ENCODE measurements around the gene MACROD1. TPM values are rescaled to one million over a fixed set of nuclear protein-coding genes. Genes with fewer than 3 reads are reported as not detected.

MACROD1 gene
- total RNA-seq, 1 experiment from 2014 or later: 17.6 TPM

DNA sequence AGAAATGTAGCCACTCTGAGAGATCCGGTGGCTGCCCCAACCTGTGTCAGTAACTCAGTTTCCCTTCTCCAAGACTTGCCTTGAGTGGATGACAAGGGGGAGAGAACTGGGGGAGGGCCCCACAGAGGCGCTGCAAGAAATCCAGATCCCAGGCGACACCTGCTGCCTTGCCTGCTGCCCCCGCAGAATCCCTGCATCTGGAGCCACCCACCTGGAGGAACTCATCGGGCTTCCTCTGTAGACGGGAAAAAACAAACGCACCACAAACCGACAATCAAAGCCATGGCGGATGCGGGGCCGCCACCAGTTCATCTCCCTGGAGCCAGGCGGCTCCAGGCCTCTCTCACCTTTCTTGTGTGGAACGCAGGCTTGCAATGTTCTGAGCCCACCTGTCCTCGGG, 40.2 kb downstream of the MACROD1 start:
- Histone ChIP-seq H3K9me3 (replicated peaks) (no peaks in the 10 kb centered on the region), H3K36me3 (no peaks in the 10 kb centered on the region), H3K27ac (no peak overlapping the region), H3K27me3 (replicated peaks) (no peaks in the 10 kb centered on the region), H3K4me1 (replicated peaks) (peaks cover 11% of the 10 kb centered on the region), H3K4me3 (no peak overlapping the region)
- no peak for DNase-seq (ENCODE audit: low read depth in 1 of 2, low spot score in 2 of 2)

DNA sequence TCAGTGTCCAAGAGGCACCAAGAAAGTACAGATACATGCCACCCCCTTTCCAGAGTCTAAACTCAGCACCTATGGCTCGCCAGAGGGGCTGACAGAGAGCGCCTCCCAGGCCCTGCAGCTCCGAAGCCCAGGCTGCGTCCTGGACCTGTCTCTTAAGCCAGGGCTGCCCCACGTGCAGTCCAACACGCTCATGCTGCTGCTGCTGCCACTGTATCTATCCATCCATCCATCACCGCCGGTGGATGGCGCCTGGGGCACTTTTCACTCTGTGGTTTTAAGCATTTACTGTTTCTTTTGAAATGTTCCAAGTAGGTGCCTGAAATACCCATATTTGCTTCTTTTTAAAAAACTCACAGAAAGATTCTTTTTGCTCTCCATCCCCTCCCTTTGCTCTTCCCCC, 41.8 kb downstream of the MACROD1 start:
- Histone ChIP-seq H3K36me3 (no peaks in the 10 kb centered on the region), H3K27ac (no peak overlapping the region), H3K4me3 (no peak overlapping the region), H3K9me3 (replicated peaks) (no peaks in the 10 kb centered on the region), H3K4me1 (replicated peaks) (peaks cover 11% of the 10 kb centered on the region), H3K27me3 (replicated peaks) (no peaks in the 10 kb centered on the region)
- DNase-seq (ENCODE audit: low read depth in 1 of 2, low spot score in 2 of 2): no peak

DNA sequence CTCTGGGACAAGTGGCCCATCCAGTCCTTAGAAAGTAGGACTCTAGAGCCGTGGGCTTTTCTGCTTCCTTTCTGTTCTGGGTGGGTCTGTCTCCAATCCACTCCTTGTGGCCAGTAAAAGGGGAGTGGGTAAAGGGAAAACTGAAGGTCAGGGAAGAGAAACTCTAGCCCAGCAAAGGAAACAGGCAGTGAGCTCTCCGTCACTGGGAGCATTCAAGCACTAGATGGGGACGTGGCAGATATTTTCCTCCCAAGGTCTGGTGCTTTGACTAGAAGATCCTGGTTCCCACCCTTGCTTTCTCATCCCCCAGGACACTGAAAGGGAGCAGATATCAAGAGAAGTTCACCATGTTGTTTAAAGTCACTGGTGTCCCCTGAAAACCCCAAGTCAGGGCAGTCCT, 42.2 kb downstream of the MACROD1 start:
- Histone ChIP-seq H3K27me3 (replicated peaks) (no peaks in the 10 kb centered on the region), H3K9me3 (replicated peaks) (no peaks in the 10 kb centered on the region), H3K36me3 (no peaks in the 10 kb centered on the region), H3K4me1 (replicated peaks) (peaks cover 11% of the 10 kb centered on the region), H3K4me3 (no peak overlapping the region), H3K27ac (no peak overlapping the region)
- DNase-seq (ENCODE audit: low read depth in 1 of 2, low spot score in 2 of 2): no peak

DNA sequence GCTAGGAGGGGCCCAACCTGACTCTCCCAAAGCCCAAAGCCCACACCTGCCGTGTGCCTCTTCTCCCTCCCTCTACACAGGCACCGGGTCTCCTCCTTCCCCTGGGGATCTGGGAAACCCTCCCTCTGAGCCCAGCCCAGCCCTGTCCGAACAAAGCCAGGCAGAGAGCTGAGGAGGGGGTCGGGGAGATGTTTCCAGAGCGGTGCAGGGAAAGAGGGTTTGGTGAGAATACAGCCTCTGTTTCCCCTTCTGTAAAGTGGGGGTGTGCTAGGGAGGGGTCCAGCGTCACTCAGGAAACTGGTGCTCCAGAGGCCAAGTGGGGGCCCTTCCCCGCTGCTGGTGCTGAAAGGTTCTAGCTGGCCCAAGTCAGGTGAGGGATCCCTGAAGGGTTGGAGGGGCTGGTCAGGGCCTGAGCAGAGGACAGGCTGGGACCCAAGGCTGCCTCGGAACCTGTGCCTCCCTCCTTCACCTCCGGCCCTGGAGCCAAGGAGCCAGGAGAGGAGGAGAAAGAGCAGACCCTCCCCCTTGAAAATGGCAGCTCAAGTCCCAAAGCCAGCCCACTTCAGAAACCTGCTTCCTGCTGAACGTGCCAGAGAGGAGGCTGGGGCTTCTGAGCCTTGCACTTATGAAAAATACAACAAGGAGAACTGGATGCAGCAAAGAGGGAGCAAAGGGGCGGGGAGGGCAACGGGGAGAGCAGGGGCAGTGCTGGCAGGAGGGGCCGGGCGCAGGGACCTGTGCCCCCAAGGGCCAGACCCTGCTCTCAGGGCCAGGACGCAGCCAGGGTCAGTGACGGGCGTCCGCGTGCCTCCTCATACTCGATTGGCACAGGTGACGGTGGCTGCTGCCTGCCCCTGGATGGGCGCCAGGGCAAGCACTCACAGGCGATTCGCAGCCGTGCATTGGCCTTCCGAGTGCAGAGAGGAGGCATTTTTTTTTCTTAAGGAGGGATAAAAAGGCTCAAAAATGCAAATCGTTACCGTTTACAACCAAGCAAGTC, 43.2 kb downstream of the MACROD1 start:
- DNase-seq (ENCODE audit: low read depth in 1 of 2, low spot score in 2 of 2): no peak
- H3K36me3 ChIP-seq: no peaks in the 10 kb centered on the region
- H3K27me3 ChIP-seq (replicated peaks): no peaks in the 10 kb centered on the region
- H3K4me3 ChIP-seq: no peak overlapping the region
- no peaks in the 10 kb centered on the region for H3K9me3 ChIP-seq (replicated peaks)
- no peak overlapping the region for H3K27ac ChIP-seq
- peaks cover 11% of the 10 kb centered on the region for H3K4me1 ChIP-seq (replicated peaks)

DNA sequence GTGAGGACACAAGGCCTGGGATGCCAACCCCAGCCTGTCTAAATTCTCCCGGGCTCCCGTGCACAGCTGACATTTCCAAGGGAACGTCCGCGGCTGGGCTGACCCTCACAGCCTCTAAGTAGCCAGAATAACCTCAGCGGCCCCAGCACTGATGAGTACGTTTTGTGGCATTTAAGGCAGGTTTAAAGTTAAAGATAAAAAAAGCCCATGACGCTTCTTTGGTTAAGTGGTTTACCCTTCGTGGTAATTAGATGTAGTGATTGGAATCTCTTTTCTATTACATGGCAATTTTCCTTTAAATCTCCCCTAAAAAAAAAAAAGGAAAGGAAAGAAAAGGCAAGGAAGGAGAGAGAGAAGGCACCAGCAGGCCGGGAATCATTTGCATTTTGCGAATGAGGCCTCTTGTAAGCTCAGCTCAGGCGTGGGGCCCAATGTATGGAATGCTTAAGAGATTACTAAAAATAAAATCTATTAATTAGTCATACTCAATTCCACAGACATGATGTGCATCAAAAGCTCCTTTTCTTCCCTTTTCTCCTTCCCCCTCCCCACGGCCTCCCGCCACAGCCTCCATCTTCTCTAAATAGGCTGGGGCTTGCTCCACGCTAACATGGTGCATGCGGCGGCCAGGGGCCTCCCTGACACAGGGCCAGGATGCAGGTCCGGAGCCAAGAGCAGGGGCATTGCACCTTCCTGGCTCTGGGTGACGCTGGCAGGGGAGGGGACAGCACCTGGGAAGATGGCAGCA, 44.1 kb downstream of the MACROD1 start:
- H3K4me3 ChIP-seq: no peak overlapping the region
- peaks cover 11% of the 10 kb centered on the region for H3K4me1 ChIP-seq (replicated peaks)
- H3K27ac ChIP-seq: no peak overlapping the region

DNA sequence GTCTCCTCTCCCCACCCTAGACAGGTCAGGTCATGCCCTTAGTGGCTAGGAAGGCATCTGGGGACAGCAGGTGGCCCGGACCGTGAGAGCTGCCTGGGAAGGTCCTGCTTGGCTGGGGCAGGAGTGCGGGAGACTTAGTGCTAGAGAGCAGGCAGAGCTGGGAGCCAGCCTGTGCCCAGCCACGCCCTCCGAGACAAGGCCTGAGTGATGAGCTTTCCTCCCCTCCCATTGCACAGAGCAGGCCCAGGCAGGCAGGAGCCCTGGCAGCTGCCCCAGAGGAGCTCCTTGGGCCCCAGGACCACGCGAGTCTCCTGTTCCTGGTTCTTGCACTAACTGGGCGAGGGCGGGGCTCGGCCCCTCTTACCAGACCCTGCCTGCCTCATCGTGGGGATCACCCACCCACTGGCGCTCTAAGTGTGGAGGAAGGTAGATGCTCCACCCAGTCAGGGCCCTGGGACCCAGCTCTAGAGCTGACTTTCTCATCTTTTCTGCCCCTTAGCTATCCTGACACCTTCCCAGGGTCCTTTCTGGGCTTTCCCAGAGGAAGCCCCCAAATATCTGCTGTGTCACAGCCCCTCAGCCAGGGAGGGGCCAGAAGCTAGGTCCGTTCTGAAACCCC, 44.9 kb downstream of the MACROD1 start:
- Histone ChIP-seq H3K9me3 (replicated peaks) (no peaks in the 10 kb centered on the region), H3K36me3 (no peaks in the 10 kb centered on the region), H3K4me3 (no peak overlapping the region), H3K4me1 (replicated peaks) (peaks cover 11% of the 10 kb centered on the region), H3K27me3 (replicated peaks) (no peaks in the 10 kb centered on the region), H3K27ac (no peak overlapping the region)
- DNase-seq (ENCODE audit: low read depth in 1 of 2, low spot score in 2 of 2): no peak

More for the DNA sequence above, 44.1 kb downstream of the MACROD1 start:
- H3K27me3 ChIP-seq (replicated peaks): no peaks in the 10 kb centered on the region
- no peaks in the 10 kb centered on the region for H3K36me3 ChIP-seq
- DNase-seq (ENCODE audit: low read depth in 1 of 2, low spot score in 2 of 2): peak in 1 of 2 experiments; percentile 25
- no peaks in the 10 kb centered on the region for H3K9me3 ChIP-seq (replicated peaks)

DNA sequence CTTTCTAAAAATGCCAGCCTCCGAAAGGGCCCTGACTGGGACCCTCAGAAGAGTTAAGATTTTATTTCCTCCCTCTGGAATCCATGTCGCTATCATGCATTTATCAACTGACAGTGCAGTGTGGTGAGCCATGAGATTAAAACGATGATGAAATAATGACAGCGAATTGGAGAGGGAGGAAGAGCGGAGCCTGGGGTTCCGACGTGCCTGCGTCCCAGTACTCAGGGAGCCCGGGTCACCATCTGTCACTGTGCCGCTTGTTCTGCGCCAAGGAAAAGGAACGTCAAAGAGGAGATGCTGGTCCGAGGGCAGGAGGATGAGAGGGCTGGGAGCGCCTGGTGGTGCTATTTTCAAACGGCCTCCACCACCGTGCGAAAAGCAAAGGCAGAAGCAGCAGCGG, 46.2 kb downstream of the MACROD1 start:
- Histone ChIP-seq H3K4me1 (replicated peaks) (peaks cover 11% of the 10 kb centered on the region), H3K9me3 (replicated peaks) (no peaks in the 10 kb centered on the region), H3K36me3 (no peaks in the 10 kb centered on the region), H3K4me3 (no peak overlapping the region), H3K27ac (no peak overlapping the region), H3K27me3 (replicated peaks) (no peaks in the 10 kb centered on the region)
- DNase-seq (ENCODE audit: low read depth in 1 of 2, low spot score in 2 of 2): no peak

DNA sequence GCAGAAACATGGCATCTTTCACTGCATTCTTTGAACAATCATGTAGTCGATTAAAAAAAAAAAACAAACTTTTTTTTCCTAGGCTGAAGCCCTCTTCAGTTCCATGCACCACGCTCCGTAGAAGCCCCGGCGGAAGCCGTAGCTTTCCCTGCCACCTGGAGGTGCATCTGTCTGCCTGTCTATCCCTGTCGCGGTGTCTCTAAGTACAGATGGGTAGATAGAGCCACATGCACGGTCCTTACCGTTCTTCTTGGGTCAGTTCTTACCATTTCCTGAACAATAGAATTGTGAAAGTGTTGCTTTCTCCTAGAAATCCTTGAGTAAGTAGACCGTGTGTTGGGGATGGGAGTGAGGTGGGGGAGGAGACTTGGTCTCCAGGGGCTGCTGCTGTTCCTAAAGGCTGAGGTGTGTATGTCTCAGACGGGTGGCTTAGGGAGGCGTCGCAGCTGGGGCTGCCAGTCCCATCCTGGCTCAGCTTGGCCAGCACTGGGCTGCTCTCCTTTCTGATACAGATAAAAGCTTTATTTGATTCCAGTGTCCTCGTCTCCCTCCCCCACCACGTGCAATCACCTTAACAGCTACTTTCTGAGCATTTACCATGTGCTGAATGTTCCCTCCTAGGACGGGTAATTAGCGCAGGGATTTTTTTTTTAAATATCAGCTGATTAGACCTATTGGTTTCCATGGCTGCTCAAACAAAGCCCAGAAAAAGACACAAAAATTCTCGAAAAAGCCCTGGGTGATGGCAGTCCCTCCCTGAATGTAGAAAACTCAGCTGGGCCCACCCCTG, 46.8 kb downstream of the MACROD1 start:
- no peak overlapping the region for H3K4me3 ChIP-seq
- no peaks in the 10 kb centered on the region for H3K9me3 ChIP-seq (replicated peaks)
- H3K4me1 ChIP-seq (replicated peaks): peaks cover 11% of the 10 kb centered on the region
- no peak for DNase-seq (ENCODE audit: low read depth in 1 of 2, low spot score in 2 of 2)
- no peaks in the 10 kb centered on the region for H3K27me3 ChIP-seq (replicated peaks)
- H3K27ac ChIP-seq: no peak overlapping the region
- H3K36me3 ChIP-seq: no peaks in the 10 kb centered on the region

DNA sequence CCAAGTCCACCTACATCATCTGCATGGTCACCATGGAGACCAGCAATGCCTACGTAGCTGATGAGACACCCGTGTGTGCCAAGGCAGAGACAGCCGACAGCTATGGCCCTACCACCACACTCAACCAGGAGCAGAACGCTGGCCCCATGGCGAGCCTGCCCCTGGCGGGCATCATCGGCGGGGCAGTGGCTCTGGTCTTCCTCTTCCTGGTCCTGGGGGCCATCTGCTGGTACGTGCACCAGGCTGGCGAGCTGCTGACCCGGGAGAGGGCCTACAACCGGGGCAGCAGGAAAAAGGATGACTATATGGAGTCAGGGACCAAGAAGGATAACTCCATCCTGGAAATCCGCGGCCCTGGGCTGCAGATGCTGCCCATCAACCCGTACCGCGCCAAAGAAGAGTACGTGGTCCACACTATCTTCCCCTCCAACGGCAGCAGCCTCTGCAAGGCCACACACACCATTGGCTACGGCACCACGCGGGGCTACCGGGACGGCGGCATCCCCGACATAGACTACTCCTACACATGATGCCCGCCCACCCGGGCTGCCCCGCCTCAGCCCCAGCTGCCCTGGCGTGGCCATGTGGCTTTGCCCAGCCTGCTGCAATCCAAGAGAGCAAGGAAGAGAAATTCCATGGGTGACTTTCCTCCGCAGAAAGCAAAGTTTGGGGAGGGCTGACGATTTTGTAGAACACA, 48.0 kb downstream of the MACROD1 start:
- no peak for DNase-seq (ENCODE audit: low read depth in 1 of 2, low spot score in 2 of 2)
- peaks cover 11% of the 10 kb centered on the region for H3K4me1 ChIP-seq (replicated peaks)
- no peaks in the 10 kb centered on the region for H3K9me3 ChIP-seq (replicated peaks)
- H3K27ac ChIP-seq: no peak overlapping the region
- no peak overlapping the region for H3K4me3 ChIP-seq
- no peaks in the 10 kb centered on the region for H3K36me3 ChIP-seq
- H3K27me3 ChIP-seq (replicated peaks): no peaks in the 10 kb centered on the region

DNA sequence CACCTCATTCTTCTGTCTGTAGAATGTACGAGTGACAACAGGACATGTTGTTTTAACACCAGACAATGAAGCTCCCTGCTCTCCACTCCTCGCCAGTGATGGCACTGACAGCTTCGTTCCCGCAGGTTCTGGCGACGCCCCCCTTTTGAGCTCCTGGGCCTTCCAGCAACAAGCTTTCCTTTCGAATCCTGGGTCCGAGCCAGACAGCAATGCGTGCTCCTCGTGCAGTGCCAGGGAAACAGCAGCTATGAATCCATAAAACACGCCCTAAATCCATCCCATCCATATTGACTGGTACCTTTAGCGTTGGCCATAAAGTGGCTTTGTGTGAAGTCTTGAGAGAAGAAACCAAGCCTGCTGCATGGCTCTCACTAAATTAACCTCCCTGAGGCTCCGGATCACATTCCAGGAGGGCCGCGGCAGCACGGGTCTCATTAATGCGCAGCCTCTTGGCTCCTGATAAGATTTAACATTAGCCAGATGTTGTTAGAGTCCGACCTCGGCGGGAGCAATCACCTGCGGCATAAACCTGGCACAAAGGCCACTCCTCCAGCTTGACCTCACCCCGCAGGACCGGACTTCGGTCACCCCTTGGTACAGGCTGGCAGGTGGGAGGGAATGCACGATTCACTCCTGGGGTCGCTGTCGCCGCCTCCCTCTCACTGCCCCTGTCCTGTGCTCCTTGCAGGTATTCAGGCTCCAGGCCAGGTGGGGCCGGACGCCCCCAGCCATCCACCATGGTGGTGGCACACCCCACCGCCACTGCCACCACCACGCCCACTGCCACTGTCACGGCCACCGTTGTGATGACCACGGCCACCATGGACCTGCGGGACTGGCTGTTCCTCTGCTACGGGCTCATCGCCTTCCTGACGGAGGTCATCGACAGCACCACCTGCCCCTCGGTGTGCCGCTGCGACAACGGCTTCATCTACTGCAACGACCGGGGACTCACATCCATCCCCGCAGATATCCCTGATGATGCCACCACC, 50.1 kb downstream of the MACROD1 start:
- Histone ChIP-seq H3K27ac (no peak overlapping the region), H3K9me3 (replicated peaks) (no peaks in the 10 kb centered on the region), H3K4me3 (no peak overlapping the region), H3K4me1 (replicated peaks) (no peaks in the 10 kb centered on the region), H3K27me3 (replicated peaks) (no peaks in the 10 kb centered on the region), H3K36me3 (no peaks in the 10 kb centered on the region)
- no peak for DNase-seq (ENCODE audit: low read depth in 1 of 2, low spot score in 2 of 2)

DNA sequence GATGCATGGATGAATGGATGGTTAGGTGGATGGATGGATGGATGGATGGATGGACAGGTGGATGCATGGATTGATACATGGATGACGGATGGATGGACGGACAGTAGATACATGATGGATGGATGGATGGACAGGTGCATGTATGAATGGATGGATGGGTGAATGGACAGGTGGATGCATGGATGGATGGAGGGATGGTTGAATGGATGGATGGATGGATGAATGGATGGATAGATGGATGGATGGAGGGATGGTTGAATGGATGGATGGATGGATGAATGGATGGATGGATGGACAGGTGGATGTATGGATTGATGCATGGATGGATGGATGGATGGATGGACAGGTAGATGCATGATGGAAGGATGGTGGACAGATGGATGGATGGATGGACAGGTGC, 51.7 kb downstream of the MACROD1 start:
- no peaks in the 10 kb centered on the region for H3K36me3 ChIP-seq
- DNase-seq (ENCODE audit: low read depth in 1 of 2, low spot score in 2 of 2): no peak
- H3K9me3 ChIP-seq (replicated peaks): no peaks in the 10 kb centered on the region
- H3K4me1 ChIP-seq (replicated peaks): no peaks in the 10 kb centered on the region
- no peak overlapping the region for H3K27ac ChIP-seq
- no peaks in the 10 kb centered on the region for H3K27me3 ChIP-seq (replicated peaks)
- H3K4me3 ChIP-seq: no peak overlapping the region

DNA sequence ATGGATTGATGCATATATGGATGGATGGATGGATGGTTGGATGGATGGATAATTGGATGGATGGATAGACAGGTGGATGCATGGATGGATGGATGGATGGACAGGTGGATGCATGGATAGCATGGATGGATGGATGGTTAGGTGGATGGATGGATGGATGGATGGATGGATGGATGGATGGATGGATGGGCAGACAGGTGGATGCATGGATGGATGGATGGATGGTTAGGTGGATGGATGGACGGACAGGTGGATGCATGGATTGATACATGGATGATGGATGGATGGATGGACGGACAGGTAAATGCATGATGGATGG, 52.5 kb downstream of the MACROD1 start:
- no peaks in the 10 kb centered on the region for H3K9me3 ChIP-seq (replicated peaks)
- H3K27me3 ChIP-seq (replicated peaks): no peaks in the 10 kb centered on the region
- H3K4me1 ChIP-seq (replicated peaks): no peaks in the 10 kb centered on the region
- H3K36me3 ChIP-seq: no peaks in the 10 kb centered on the region
- DNase-seq (ENCODE audit: low read depth in 1 of 2, low spot score in 2 of 2): no peak
- no peak overlapping the region for H3K4me3 ChIP-seq
- no peak overlapping the region for H3K27ac ChIP-seq
